ENCODE measurements around the gene PANX1.
"Not testable (repeated sequence)": the region's sequence is repeated elsewhere in the genome, so short reads cannot be mapped to it uniquely, and the experiment has no call there.

- TF ChIP-seq, protein P1, sequence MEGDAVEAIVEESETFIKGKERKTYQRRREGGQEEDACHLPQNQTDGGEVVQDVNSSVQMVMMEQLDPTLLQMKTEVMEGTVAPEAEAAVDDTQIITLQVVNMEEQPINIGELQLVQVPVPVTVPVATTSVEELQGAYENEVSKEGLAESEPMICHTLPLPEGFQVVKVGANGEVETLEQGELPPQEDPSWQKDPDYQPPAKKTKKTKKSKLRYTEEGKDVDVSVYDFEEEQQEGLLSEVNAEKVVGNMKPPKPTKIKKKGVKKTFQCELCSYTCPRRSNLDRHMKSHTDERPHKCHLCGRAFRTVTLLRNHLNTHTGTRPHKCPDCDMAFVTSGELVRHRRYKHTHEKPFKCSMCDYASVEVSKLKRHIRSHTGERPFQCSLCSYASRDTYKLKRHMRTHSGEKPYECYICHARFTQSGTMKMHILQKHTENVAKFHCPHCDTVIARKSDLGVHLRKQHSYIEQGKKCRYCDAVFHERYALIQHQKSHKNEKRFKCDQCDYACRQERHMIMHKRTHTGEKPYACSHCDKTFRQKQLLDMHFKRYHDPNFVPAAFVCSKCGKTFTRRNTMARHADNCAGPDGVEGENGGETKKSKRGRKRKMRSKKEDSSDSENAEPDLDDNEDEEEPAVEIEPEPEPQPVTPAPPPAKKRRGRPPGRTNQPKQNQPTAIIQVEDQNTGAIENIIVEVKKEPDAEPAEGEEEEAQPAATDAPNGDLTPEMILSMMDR (conservative IDR thresholded peaks at IDR 0.05; ENCODE audit: low read length), result not testable (repeated sequence)
- TF ChIP-seq EZH2phosphoT487 (IDR thresholded peaks at IDR 0.05; ENCODE audit: borderline replicate concordance, low read depth, low read length), result not testable (repeated sequence)
These were observed 8.1 kb upstream of the PANX1 start for GRCh38 chr11:94120516-94120915.
